SK-N-MC (cell line): ENCODE results near the gene SPDYE3.
A peak's percentile ranks its signal among the peaks of the same experiment; 100 is the strongest.
"Not testable (repeated sequence)": the region's sequence is repeated elsewhere in the genome, so short reads cannot be mapped to it uniquely, and the experiment has no call there.

Source experiments
- DNase-seq: peaks from one replicate; pipeline ENCODE4 v3.0.0-alpha.2; 2011; ENCODE audit warnings: low read depth, low spot score
- H3K27ac ChIP-seq: fragments of 200-600 bp; sonication (generic); 2 replicates; pipeline ENCODE4 v1.5.1; 2016; ENCODE audit warnings: mixed run types
- H3K36me3 ChIP-seq: fragments of 200-600 bp; sonication (generic); 2 replicates; pipeline ENCODE4 v1.6.1; 2017; ENCODE audit warnings: antibody characterized with exemption, low read length, mixed read lengths; ENCODE audit not compliant: insufficient read depth
- H3K4me3 ChIP-seq: fragments of 200-600 bp; sonication (generic); 2 replicates; pipeline ENCODE4 v1.5.1; 2016
- H3K9ac ChIP-seq: fragments of 200-600 bp; sonication (generic); 2 replicates; pipeline ENCODE4 v1.8.0; 2017; ENCODE audit warnings: mixed run types, mixed read lengths; ENCODE audit not compliant: insufficient read length
- H3K9me3 ChIP-seq: fragments of 200-600 bp; sonication (generic); 2 replicates; pipeline ENCODE4 v1.6.1; 2017; ENCODE audit warnings: low read depth, mild to moderate bottlenecking, antibody characterized with exemption, low read length, moderate library complexity, mixed read lengths
- EZH2 ChIP-seq: fragments of 200-600 bp; sonication (generic); IDR thresholded peaks from one replicate; pipeline ENCODE4 v1.6.1; 2017; ENCODE audit warnings: antibody characterized with exemption
- FOXP2 ChIP-seq: optimal IDR thresholded peaks from 2 replicates; pipeline ENCODE3; 2011; ENCODE audit warnings: mild to moderate bottlenecking, moderate library complexity; ENCODE audit not compliant: insufficient read depth; ENCODE audit errors: extremely low read length, control extremely low read depth
- POLR2AphosphoS5 ChIP-seq: IDR thresholded peaks from 2 replicates; pipeline ENCODE4 v1.6.1; 2012; ENCODE audit warnings: mild to moderate bottlenecking, low read depth, low read length, borderline replicate concordance

Gene SPDYE3

GRCh38 chr7:100307402-100307801 lies at the start of gene SPDYE3:
TSS of gene SPDYE3 (plus strand) at chr7:100307702. CDS start at chr7:100307886, 184 bp downstream.
- not testable (repeated sequence) for H3K36me3 ChIP-seq, H3K9me3 ChIP-seq, H3K27ac ChIP-seq, H3K4me3 ChIP-seq, DNase-seq, H3K9ac ChIP-seq

- DNase-seq, H3K4me3 ChIP-seq, H3K27ac ChIP-seq, H3K36me3 ChIP-seq, H3K9ac ChIP-seq, H3K9me3 ChIP-seq: not testable (repeated sequence)
Measured at GRCh38 chr7:100259984-100260383, 47.5 kb upstream of the SPDYE3 start.

GRCh38 chr7:100262896-100263295 lies 44.6 kb upstream of the SPDYE3 start:
- not testable (repeated sequence) for H3K9ac ChIP-seq, H3K36me3 ChIP-seq, H3K27ac ChIP-seq, H3K9me3 ChIP-seq, DNase-seq, H3K4me3 ChIP-seq

- DNase-seq, H3K36me3 ChIP-seq, H3K4me3 ChIP-seq, H3K9me3 ChIP-seq, H3K9ac ChIP-seq, H3K27ac ChIP-seq: not testable (repeated sequence)
Measured at GRCh38 chr7:100264223-100264622, 43.3 kb upstream of the SPDYE3 start.

GRCh38 chr7:100264669-100265165 lies 42.8 kb upstream of the SPDYE3 start:
- not testable (repeated sequence) for H3K4me3 ChIP-seq, H3K9ac ChIP-seq, H3K27ac ChIP-seq, DNase-seq, H3K9me3 ChIP-seq, H3K36me3 ChIP-seq

GRCh38 chr7:100265851-100266250 lies 41.7 kb upstream of the SPDYE3 start:
- not testable (repeated sequence) for DNase-seq, H3K4me3 ChIP-seq, H3K9me3 ChIP-seq, H3K9ac ChIP-seq, H3K27ac ChIP-seq, H3K36me3 ChIP-seq

- no peaks in the 10 kb centered on the region for H3K9me3 ChIP-seq
- no peak for TF ChIP-seq FOXP2
- no peak for TF ChIP-seq EZH2
- no peak for TF ChIP-seq POLR2AphosphoS5
- no peak overlapping the region for H3K9ac ChIP-seq
- H3K4me3 ChIP-seq: no peak overlapping the region
- no peak for DNase-seq
- H3K27ac ChIP-seq: no peak overlapping the region
- no peaks in the 10 kb centered on the region for H3K36me3 ChIP-seq
Measured at GRCh38 chr7:100266576-100267354, 40.7 kb upstream of the SPDYE3 start.

GRCh38 chr7:100267648-100268047 lies 39.9 kb upstream of the SPDYE3 start:
- H3K9ac ChIP-seq: no peak overlapping the region
- H3K9me3 ChIP-seq: no peaks in the 10 kb centered on the region
- H3K36me3 ChIP-seq: no peaks in the 10 kb centered on the region
- H3K27ac ChIP-seq: no peak overlapping the region
- TF ChIP-seq FOXP2: no peak
- no peak for TF ChIP-seq POLR2AphosphoS5
- TF ChIP-seq EZH2: no peak
- H3K4me3 ChIP-seq: no peak overlapping the region
- no peak for DNase-seq

GRCh38 chr7:100268882-100269281 lies 38.6 kb upstream of the SPDYE3 start:
- H3K27ac ChIP-seq, H3K4me3 ChIP-seq, H3K36me3 ChIP-seq, H3K9me3 ChIP-seq, DNase-seq, H3K9ac ChIP-seq: not testable (repeated sequence)

GRCh38 chr7:100269306-100270045 lies 38.0 kb upstream of the SPDYE3 start:
- not testable (repeated sequence) for DNase-seq, H3K27ac ChIP-seq, H3K9me3 ChIP-seq, H3K4me3 ChIP-seq, H3K36me3 ChIP-seq, H3K9ac ChIP-seq

GRCh38 chr7:100270046-100270918 lies 37.2 kb upstream of the SPDYE3 start:
- not testable (repeated sequence) for H3K9ac ChIP-seq, DNase-seq, H3K27ac ChIP-seq, H3K9me3 ChIP-seq, H3K36me3 ChIP-seq
- peak overlapping the region; percentile 80 for H3K4me3 ChIP-seq

GRCh38 chr7:100270941-100271593 lies 36.4 kb upstream of the SPDYE3 start:
- not testable (repeated sequence) for H3K27ac ChIP-seq, DNase-seq, H3K36me3 ChIP-seq, H3K9me3 ChIP-seq, H3K9ac ChIP-seq
- H3K4me3 ChIP-seq: peak overlapping the region; percentile 80
